22Rv1 (cell line): ENCODE data around the gene SLC23A2.
"Not testable (repeated sequence)": the region's sequence is repeated elsewhere in the genome, so short reads cannot be mapped to it uniquely, and the experiment has no call there.

Source experiments
- H3K27ac ChIP-seq: fragments of 450-650 bp; 2 replicates; pipeline ENCODE4 v1.5.1; 2017
- ZFX ChIP-seq: fragments of 450-650 bp; IDR thresholded peaks from 2 replicates; pipeline ENCODE4 v1.6.1; 2017; ENCODE audit warnings: antibody characterized with exemption, borderline replicate concordance
- TF ChIP-seq, protein P1 (sequence below): fragments of 450-650 bp; IDR thresholded peaks from 2 replicates; pipeline ENCODE4 v1.5.1; 2017; ENCODE audit warnings: mild to moderate bottlenecking

Gene SLC23A2

GRCh38 chr20:4985658-4986057 lies 15.7 kb downstream of the SLC23A2 start:
- H3K27ac ChIP-seq = no peak overlapping the region
- TF ChIP-seq, protein P1, sequence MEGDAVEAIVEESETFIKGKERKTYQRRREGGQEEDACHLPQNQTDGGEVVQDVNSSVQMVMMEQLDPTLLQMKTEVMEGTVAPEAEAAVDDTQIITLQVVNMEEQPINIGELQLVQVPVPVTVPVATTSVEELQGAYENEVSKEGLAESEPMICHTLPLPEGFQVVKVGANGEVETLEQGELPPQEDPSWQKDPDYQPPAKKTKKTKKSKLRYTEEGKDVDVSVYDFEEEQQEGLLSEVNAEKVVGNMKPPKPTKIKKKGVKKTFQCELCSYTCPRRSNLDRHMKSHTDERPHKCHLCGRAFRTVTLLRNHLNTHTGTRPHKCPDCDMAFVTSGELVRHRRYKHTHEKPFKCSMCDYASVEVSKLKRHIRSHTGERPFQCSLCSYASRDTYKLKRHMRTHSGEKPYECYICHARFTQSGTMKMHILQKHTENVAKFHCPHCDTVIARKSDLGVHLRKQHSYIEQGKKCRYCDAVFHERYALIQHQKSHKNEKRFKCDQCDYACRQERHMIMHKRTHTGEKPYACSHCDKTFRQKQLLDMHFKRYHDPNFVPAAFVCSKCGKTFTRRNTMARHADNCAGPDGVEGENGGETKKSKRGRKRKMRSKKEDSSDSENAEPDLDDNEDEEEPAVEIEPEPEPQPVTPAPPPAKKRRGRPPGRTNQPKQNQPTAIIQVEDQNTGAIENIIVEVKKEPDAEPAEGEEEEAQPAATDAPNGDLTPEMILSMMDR = no peak
- no peak for TF ChIP-seq ZFX

GRCh38 chr20:4982281-4982680 lies 19.0 kb downstream of the SLC23A2 start:
- no peak overlapping the region for H3K27ac ChIP-seq
- no peak for TF ChIP-seq ZFX
- TF ChIP-seq, protein P1 = no peak

DNA sequence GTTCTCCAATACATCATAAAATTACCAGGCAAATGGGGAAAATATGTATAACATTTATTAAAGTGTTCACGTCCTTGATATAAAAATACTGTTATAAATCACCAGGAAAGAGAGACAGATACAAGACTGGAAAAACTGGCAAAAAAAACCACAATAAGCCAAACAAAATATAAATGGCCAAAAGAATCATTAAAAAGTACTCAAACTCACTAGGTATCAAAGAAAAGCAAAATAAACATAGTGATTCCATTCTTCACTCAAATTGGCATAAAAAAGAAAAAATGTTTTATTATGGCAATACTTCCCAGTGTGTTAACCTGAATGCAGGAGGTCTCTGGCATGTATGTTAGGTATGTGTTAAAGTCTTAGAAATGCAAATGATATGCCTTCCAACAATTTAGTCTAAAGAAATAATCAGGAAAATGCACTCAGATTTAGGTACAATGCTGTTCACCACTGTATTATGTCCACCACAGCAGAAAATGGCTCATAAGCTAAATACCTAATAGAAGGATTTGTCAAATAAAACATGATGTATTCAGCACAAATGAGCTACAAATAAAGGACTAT lies 21.4 kb downstream of the SLC23A2 start:
- TF ChIP-seq, protein P1 = no peak
- TF ChIP-seq ZFX = no peak
- no peak overlapping the region for H3K27ac ChIP-seq

DNA sequence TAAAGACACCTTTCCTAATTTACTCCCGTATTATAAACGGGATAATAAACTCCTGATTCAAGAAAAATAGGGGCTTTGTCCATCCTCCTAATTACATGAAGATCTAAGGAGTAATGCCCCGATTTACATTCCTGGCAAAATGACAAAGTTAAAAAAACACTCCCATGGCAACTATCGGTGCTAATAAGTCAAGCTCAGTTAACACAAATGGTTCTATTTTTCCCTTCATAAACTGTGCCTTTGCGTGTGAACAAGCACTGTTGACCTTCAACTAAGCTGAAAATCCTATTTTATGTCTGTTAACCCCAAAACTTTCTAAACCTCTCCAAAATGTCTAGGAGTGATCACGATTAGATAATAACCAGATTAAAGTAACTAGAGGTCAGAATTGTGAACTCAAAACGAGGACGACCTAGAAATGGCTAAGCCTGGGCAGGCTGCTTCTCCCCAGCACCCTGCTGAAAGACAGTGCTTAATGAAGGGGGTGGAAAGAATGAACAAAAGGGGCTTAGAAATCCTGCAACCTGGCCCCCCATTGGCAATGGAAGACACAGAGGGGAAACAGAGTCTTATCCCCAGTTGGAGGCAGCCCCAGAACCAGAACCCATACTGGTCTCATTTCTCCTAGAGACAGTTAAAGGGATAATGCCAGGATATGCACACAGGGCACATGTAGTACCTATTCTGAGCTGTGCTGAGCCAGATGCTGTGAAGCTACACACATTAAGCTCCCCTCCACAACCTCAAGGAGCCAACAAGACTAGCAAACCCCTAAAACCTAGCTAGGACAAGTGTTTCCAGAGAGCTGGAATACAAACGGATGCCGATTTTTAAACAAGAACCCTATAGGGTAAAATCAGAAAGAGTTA lies 23.0 kb downstream of the SLC23A2 start:
- TF ChIP-seq, protein P1 = no peak
- TF ChIP-seq ZFX = no peak
- H3K27ac ChIP-seq = no peak overlapping the region

DNA sequence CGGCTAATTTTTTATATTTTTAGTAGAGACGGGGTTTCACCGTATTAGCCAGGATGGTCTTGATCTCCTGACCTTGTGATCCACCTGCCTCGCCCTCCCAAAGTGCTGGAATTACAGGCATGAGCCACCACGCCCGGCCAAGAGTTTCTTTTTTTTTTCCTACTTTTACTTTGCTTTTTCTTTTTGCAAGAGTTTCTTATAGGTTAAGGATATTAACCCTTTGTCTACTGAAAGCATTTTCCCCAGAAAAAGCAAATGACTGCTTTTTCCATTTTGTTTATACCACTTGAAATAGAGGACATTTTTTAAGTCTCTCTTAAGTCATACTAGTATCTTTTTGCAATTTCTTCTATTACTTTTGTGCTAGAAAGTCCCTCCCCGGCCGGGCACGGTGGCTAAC lies 25.3 kb downstream of the SLC23A2 start:
- not testable (repeated sequence) for H3K27ac ChIP-seq

DNA sequence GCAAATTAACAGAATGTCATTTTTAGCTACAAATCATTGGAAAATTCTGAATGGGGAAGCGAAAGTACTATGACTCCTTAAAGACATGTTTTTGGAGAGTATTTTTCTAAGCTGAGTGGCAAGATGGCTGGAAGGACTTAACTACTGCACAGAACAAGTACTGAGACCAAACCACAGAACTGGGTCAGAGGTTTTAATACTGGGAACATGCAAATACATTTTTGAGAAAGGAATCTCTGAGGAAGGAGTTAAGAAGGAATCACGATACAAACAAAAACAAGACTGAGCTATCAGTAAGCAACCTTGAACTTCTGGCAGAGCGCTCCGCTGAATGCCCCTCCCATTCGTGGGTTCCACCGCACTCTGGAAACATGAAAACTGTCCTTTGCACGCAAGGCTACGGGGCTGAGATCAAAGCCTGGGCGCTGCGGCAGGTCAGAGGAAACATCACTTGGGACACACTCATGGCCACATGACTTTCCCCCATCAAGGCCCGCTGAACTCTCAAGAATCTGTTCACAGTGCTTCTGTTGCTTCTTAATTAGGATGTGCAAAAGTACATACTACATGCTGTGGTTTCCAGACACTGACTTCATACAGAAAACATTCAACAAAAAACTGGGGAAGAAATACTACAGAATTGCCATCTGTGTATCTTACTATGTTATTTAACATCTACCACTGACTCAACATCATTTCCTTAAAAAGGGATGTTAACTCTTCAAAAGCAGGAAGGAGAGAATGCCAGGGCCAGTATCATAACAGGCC lies 27.8 kb downstream of the SLC23A2 start:
- H3K27ac ChIP-seq = no peak overlapping the region
- TF ChIP-seq, protein P1 = no peak
- no peak for TF ChIP-seq ZFX

DNA sequence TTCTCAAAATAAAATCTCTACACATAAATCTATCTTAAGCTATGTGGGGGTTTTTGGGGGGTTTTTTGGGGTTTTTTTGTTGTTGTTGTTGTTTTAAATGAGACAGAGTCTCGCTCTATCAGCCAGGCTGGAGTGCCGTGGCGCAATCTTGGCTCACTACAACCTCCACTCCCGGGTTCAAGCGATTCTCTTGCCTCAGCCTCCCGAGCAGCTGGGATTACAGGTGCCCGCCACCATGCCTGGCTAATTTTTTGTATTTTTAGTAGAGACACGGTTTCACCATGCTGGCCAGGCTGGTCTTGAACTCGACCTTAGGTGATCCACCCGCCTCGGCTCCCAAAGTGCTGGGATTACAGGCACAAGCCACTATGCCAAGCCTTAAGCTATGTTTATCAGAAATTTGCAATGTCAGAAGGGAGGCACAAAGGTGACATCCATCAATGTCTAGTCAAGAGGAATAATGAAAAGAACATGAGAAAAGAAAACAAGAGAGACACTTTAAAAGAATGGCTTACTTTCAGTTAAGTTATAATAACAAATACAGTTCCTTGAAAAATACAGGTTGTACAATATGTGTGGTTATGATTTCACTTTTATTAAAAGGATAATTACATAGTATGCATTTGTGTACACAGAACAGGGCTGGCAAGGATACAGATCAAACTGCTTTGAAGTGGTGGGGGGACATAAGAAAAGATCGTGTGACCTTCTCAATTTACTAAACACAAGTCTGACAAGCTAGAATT lies 28.6 kb downstream of the SLC23A2 start:
- TF ChIP-seq, protein P1 = no peak
- TF ChIP-seq ZFX = no peak
- H3K27ac ChIP-seq = no peak overlapping the region
